GM13977 (cell line): Measurements from ENCODE around the gene SH3BGRL2.

Source experiments
- DNase-seq: peaks from one replicate; pipeline ENCODE4 v3.0.0; 2012; ENCODE audit warnings: low spot score
- CTCF ChIP-seq: IDR thresholded peaks from 2 replicates; pipeline ENCODE4 v1.5.1; 2012; ENCODE audit warnings: mild to moderate bottlenecking, control low read depth; ENCODE audit not compliant: insufficient read depth; ENCODE audit errors: extremely low read depth, missing control alignments
- in situ Hi-C: fragments of 300-500 bp; cut with MboI; formaldehyde crosslinking; loops from one replicate; pipeline ENCODE4 v1.12.0; 2022; ENCODE audit warnings: low sequenced_read_pairs, low pct_unique_long_range_greater_than_20kb, mixed read lengths, inconsistent platforms; ENCODE audit not compliant: unreplicated experiment

The SH3BGRL2 gene

GRCh38 chr6:79686707-79687309, 55.7 kb downstream of the SH3BGRL2 start:
- in situ Hi-C loops, result no loop called here
- DNase-seq, result no peak
- no peak for TF ChIP-seq CTCF

GRCh38 chr6:79687759-79688158, 56.6 kb downstream of the SH3BGRL2 start:
- no peak for TF ChIP-seq CTCF
- in situ Hi-C loops, result no loop called here
- no peak for DNase-seq

GRCh38 chr6:79694156-79694555, 63.0 kb downstream of the SH3BGRL2 start:
- in situ Hi-C loops, result no loop called here
- no peak for DNase-seq
- TF ChIP-seq CTCF, result no peak

DNA sequence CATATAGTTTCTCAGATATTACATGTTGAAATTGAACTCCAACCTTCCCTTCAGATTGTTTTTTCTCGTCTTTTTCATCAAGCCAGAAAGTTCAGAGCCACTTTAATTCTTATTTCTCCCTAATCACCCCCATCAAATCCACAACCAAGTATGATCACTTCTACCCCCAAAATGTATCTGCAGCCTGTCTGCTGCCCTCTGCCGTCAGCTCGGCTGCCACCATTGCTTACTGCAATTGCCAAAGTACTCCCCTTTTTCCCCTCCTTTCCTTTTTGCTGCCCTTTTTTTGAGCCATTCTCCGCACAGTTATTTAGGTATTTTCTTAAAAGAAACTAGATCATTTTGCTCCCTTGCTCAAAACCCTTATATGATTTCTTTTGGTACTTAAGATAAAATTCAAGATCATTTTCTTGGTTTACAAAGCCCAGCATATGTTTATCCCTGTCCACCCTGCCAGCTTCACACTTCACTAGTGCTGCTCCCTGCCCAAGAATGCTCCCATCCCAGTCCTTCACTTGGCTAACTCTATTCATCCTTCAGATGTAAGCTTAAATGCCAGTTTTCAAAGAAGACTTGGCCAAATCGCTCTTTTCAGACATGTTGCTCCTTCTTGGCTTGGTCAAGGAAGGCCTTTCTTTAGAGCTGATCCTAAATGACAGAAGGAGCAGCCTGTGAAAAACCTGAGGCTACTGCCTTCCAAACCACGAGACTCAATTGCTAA, 63.7 kb downstream of the SH3BGRL2 start:
- no peak for TF ChIP-seq CTCF
- no peak for DNase-seq
- in situ Hi-C loops, result no loop called here

- no peak for TF ChIP-seq CTCF
- in situ Hi-C loops, result no loop called here
- DNase-seq, result no peak
Measured at GRCh38 chr6:79697430-79697829, 66.3 kb downstream of the SH3BGRL2 start.

DNA sequence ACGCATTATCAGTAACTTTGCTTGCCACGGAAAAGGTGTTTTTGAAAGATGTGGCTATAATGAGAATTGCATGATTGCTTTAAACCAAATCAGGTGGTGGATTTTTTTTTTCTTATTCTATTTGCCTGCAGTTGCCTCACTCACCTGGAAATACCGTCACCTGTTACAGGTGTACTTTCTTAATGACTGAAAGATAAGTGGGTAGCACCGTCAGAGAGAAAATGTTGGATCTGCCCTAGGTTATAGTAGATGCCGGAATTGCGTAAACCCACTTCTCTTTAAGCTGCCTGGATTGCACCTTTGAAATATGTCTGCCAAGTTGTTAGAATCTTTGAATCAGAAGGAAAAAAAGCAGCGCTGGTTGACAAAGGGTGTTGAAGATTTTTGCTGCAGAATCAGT, 68.5 kb downstream of the SH3BGRL2 start:
- TF ChIP-seq CTCF, result no peak
- no peak for DNase-seq
- in situ Hi-C loops, result loop anchor here (25.0 kb wide), 1 partner anchor 587 kb away; no protein-coding TSS in a partner anchor
